Thoracic aorta (tissue), 2 donors: ENCODE data around the gene FRMPD2. TPM values are rescaled to one million over a fixed set of nuclear protein-coding genes. Genes with fewer than 3 reads are reported as not detected.
"Not testable (repeated sequence)": the region's sequence is repeated elsewhere in the genome, so short reads cannot be mapped to it uniquely, and the experiment has no call there.

ENCODE experiments used
- ATAC-seq: fragments of 150-250 bp; one replicate; pipeline ENCODE4 v1.8.0; 2017; ENCODE audit warnings: low read depth; ENCODE audit not compliant: insufficient number of reproducible peaks, low FRiP score
- DNase-seq: peaks from one replicate; pipeline ENCODE4 v3.0.0-alpha.2; 2020; ENCODE audit warnings: low spot score
- H3K27ac ChIP-seq, 2 donors: fragments of 200-600 bp; sonication (generic); 1 replicate in 1 of 2; 2 replicates in 1 of 2; pipeline ENCODE4 v1.5.1; 2016; ENCODE audit warnings: mild to moderate bottlenecking in 2 of 2, moderate library complexity in 2 of 2
- H3K27me3 ChIP-seq: fragments of 200-600 bp; sonication (generic); replicated peaks from 2 replicates; pipeline ENCODE4 v1.6.0; 2016; ENCODE audit warnings: mild to moderate bottlenecking; ENCODE audit not compliant: insufficient read depth
- H3K36me3 ChIP-seq: fragments of 200-600 bp; sonication (generic); one replicate; pipeline ENCODE4 v1.5.1; 2016
- H3K4me1 ChIP-seq, 2 donors: fragments of 200-600 bp; sonication (generic); 1 replicate in 1 of 2; 2 replicates in 1 of 2; pipeline versions ENCODE4 v1.5.1 to v1.6.0; 2016; ENCODE audit warnings: low read depth in 2 of 2, mild to moderate bottlenecking in 1 of 2; ENCODE audit not compliant: control insufficient read depth in 1 of 2
- H3K4me3 ChIP-seq: fragments of 200-600 bp; sonication (generic); 2 replicates; pipeline ENCODE4 v1.5.1; 2016; ENCODE audit warnings: mild to moderate bottlenecking
- H3K9me3 ChIP-seq: fragments of 200-600 bp; sonication (generic); 2 replicates; pipeline ENCODE4 v1.5.1; 2016
- total RNA-seq, 2 donors: library from RNA; depleted of rRNA; stranded (reverse); fragments of >200 nt; gene quantifications; one replicate each; pipeline versions ENCODE4 v1.1.0 to v1.2.3, GENCODE V29; 2016
- TF ChIP-seq, protein P1 (sequence below): fragments of 200-600 bp; sonication (generic); IDR thresholded peaks from one replicate; pipeline ENCODE4 v1.5.1; 2019; ENCODE audit warnings: antibody characterized with exemption

The FRMPD2 gene
- total RNA-seq, 2 donors from 2014 or later, result not detected

DNA sequence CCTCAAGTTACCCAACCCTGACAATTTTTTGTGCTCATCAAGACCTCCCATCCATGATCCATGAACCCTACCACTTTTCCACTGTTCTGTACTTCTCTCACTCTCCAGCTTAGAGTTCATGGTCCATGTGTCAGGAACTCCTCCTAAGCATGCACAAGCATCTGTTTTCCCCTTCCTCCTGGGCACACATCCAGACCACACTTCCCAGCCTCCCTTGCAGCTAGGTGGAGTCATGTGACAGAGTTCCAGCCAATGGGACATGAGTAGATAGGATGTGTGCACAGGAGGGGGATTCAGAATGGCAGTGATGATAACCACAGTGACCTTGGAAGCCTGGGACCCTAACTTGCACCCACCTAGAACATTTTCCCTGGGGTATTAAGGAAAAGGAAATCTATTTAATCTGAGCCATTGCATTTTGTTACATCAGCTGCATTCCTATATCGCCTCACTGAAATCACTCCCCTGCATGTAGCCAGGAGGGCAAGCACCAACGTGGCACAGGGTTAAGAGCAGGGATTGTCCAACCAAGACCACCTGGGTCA, 9.6 kb upstream of the FRMPD2 start:
- no peaks in the 10 kb centered on the region for H3K4me1 ChIP-seq
- no peak for ATAC-seq
- no peak overlapping the region for H3K4me3 ChIP-seq
- no peaks in the 10 kb centered on the region for H3K9me3 ChIP-seq
- no peaks in the 10 kb centered on the region for H3K36me3 ChIP-seq
- TF ChIP-seq, protein P1, sequence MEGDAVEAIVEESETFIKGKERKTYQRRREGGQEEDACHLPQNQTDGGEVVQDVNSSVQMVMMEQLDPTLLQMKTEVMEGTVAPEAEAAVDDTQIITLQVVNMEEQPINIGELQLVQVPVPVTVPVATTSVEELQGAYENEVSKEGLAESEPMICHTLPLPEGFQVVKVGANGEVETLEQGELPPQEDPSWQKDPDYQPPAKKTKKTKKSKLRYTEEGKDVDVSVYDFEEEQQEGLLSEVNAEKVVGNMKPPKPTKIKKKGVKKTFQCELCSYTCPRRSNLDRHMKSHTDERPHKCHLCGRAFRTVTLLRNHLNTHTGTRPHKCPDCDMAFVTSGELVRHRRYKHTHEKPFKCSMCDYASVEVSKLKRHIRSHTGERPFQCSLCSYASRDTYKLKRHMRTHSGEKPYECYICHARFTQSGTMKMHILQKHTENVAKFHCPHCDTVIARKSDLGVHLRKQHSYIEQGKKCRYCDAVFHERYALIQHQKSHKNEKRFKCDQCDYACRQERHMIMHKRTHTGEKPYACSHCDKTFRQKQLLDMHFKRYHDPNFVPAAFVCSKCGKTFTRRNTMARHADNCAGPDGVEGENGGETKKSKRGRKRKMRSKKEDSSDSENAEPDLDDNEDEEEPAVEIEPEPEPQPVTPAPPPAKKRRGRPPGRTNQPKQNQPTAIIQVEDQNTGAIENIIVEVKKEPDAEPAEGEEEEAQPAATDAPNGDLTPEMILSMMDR, result no peak
- no peak overlapping the region for H3K27ac ChIP-seq
- DNase-seq, result no peak
- H3K27me3 ChIP-seq, result no peaks in the 10 kb centered on the region

DNA sequence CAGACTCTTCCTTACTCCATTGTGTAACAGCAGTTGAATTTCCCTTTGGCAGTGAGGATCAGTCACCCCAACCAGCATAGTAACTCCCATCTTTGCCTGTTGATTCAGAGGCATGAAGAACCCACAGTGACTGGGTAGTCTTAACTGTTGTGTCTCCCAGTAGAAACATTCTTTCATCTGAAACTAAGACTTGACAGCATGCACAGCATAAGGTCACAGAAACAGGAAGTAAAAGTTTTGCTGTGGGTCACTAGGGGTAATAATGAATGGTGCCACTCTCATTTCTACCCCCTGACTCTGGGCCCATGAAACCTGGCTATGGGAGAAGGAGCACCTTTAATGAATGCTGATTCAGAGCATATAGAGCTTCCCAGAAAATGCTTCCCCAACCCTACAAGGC, 8.3 kb upstream of the FRMPD2 start:
- TF ChIP-seq, protein P1, result no peak
- no peak overlapping the region for H3K27ac ChIP-seq
- no peaks in the 10 kb centered on the region for H3K9me3 ChIP-seq
- ATAC-seq (no peak), DNase-seq (no peak)
- H3K4me1 ChIP-seq, result no peaks in the 10 kb centered on the region
- no peaks in the 10 kb centered on the region for H3K36me3 ChIP-seq
- no peaks in the 10 kb centered on the region for H3K27me3 ChIP-seq
- no peak overlapping the region for H3K4me3 ChIP-seq

DNA sequence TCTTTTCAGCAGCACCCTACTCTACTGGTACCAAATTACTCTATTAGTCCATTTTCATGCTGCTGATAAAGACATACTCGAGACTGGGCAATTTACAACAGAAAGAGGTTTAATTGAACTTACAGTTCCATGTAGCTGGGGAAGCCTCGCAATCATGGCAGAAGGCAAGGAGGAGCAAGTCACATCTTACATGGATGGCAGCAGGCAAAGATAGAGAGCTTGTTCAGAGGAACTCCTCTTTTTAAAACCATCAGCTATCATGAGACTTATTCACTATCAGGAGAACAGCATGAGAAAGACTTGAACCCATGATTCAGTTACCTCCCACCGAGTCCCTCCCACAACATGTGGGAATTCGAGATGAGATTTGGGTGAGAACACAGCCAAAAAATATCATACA, 7.2 kb upstream of the FRMPD2 start:
- DNase-seq, H3K36me3 ChIP-seq, H3K4me1 ChIP-seq, H3K27ac ChIP-seq, ATAC-seq, H3K4me3 ChIP-seq, H3K27me3 ChIP-seq, H3K9me3 ChIP-seq: not testable (repeated sequence)

DNA sequence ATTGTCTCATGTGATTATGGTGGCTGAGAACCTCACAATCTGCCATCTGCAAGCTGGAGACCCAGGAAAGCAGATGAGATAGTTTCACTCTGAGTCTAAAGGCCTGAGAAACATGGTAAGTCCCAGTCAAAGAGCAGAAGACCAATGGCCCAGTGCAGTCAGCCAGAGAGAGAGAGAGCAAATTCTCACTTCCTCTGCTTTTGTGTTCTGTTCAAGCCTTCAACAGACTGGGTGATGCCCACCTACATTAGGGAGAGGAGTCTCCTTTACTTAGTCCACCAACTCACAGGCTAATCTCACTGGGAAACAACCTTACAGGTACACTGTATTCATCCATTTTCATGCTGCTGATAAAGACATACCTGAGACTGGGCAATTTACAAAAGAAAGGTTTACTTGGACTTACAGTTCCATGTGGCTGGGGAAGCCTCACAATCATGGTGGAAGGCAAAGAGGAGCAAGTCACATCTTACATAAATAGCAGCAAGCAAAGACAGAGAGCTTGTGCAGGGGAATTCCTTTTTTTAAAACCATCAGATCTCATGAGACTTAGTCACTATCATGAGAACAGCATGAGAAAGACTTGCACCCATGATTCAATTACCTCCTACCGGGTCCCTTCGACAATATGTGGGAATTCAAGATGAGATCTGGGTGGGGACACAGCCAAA, 4.7 kb upstream of the FRMPD2 start:
- Histone ChIP-seq H3K27me3 (no peaks in the 10 kb centered on the region), H3K9me3 (no peaks in the 10 kb centered on the region), H3K4me1 (no peaks in the 10 kb centered on the region), H3K36me3 (no peaks in the 10 kb centered on the region), H3K4me3 (no peak overlapping the region), H3K27ac (no peak overlapping the region)
- ATAC-seq (no peak), DNase-seq (no peak)
- TF ChIP-seq, protein P1, result no peak

DNA sequence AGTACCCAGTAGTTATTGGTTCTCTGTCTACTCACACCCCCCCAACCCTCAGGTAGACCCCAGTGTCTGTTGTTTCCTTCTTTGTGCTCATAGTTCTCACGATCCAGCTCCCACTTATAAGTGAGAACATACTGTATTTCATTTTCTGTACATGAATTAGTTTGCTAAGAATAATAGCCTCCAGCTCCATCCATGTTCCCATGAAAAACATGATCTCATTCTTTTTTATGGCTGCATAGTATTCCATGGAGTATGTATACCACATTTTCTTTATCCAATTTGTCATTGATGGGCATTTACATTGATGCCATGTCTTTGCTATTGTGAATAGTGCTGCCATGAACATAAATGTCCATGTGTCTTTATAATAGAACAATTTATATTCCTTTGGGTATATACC, 2.6 kb upstream of the FRMPD2 start:
- Histone ChIP-seq H3K4me3 (no peak overlapping the region), H3K27me3 (no peaks in the 10 kb centered on the region), H3K27ac (no peak overlapping the region), H3K36me3 (no peaks in the 10 kb centered on the region), H3K9me3 (no peaks in the 10 kb centered on the region), H3K4me1 (no peaks in the 10 kb centered on the region)
- DNase-seq (no peak), ATAC-seq (no peak)
- TF ChIP-seq, protein P1, result no peak

DNA sequence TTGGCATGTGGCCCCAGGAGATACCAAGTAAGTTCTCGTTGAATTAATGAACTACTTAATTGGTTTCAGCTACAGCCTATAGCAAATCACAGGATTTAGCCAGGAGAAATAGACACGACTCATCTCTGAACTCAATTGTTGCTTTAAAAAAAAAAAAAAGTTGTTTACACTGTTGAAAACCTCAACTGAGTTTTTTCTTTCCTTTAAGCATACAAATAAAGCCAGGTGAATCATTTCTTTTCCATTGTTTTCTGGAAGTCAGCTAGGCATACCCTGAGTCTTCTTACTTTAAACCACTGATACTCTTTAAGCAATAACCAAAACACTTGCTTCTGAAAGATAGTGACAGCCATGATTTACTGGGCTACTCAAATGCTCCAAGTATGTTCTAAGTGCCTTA, 755 bp downstream of the FRMPD2 start:
- TF ChIP-seq, protein P1, result no peak
- H3K4me1 ChIP-seq, result no peaks in the 10 kb centered on the region
- DNase-seq (no peak), ATAC-seq (no peak)
- no peak overlapping the region for H3K27ac ChIP-seq
- no peaks in the 10 kb centered on the region for H3K27me3 ChIP-seq
- no peaks in the 10 kb centered on the region for H3K9me3 ChIP-seq
- H3K36me3 ChIP-seq, result no peaks in the 10 kb centered on the region
- no peak overlapping the region for H3K4me3 ChIP-seq
